Smooth muscle cell of the brain vasculature (primary cell): Measurements from ENCODE around the gene HIVEP3.

ENCODE experiments used
- DNase-seq: peaks from one replicate; pipeline ENCODE4 v3.0.0-alpha.2; 2012; ENCODE audit warnings: low read depth, low spot score

HIVEP3 gene

GRCh38 chr1:41519667-41520066 lies 399.1 kb downstream of the HIVEP3 start:
- DNase-seq = no peak

- no peak for DNase-seq
These were observed 400.3 kb downstream of the HIVEP3 start for GRCh38 chr1:41518471-41518870.

- DNase-seq = no peak
These were observed 401.7 kb downstream of the HIVEP3 start for GRCh38 chr1:41517062-41517438.

GRCh38 chr1:41516168-41517061 lies 402.3 kb downstream of the HIVEP3 start:
- DNase-seq = peak; percentile 70

- no peak for DNase-seq
These were observed 402.9 kb downstream of the HIVEP3 start for GRCh38 chr1:41515778-41516167.

GRCh38 chr1:41515131-41515678 lies 403.5 kb downstream of the HIVEP3 start:
- no peak for DNase-seq

GRCh38 chr1:41514381-41514780 lies 404.3 kb downstream of the HIVEP3 start:
- DNase-seq = no peak

GRCh38 chr1:41513383-41513735 lies 405.4 kb downstream of the HIVEP3 start:
- DNase-seq = no peak

GRCh38 chr1:41512701-41513382 lies 405.9 kb downstream of the HIVEP3 start:
- no peak for DNase-seq

GRCh38 chr1:41511239-41511540 lies 407.5 kb downstream of the HIVEP3 start:
- DNase-seq = no peak

GRCh38 chr1:41510531-41511238 lies 408.0 kb downstream of the HIVEP3 start:
- no peak for DNase-seq

GRCh38 chr1:41509270-41509671 lies 409.5 kb downstream of the HIVEP3 start:
- DNase-seq = no peak

- no peak for DNase-seq
These were observed 410.4 kb downstream of the HIVEP3 start for GRCh38 chr1:41508290-41508689.

GRCh38 chr1:41507836-41508235 lies 410.9 kb downstream of the HIVEP3 start:
- DNase-seq = no peak

- DNase-seq = no peak
These were observed 411.5 kb downstream of the HIVEP3 start for GRCh38 chr1:41507110-41507720.

GRCh38 chr1:41504114-41505035 lies 414.3 kb downstream of the HIVEP3 start:
- no peak for DNase-seq

GRCh38 chr1:41503538-41504113 lies 415.1 kb downstream of the HIVEP3 start:
- DNase-seq = no peak

GRCh38 chr1:41502912-41503311 lies 415.8 kb downstream of the HIVEP3 start:
- no peak for DNase-seq

GRCh38 chr1:41501581-41501980 lies 417.1 kb downstream of the HIVEP3 start:
- no peak for DNase-seq

GRCh38 chr1:41500781-41501518 lies 417.8 kb downstream of the HIVEP3 start:
- DNase-seq = no peak
